T47D (cell line): ENCODE data around the gene TMED7.
"Not testable (repeated sequence)": the region's sequence is repeated elsewhere in the genome, so short reads cannot be mapped to it uniquely, and the experiment has no call there.

Source experiments
- DNase-seq, 2 experiments: peaks; one replicate each; pipeline versions ENCODE4 v3.0.0 to v3.0.0-alpha.2; 2011 to 2012; ENCODE audit warnings: low read depth in 1 of 2, low spot score in 1 of 2
- JUND ChIP-seq: IDR thresholded peaks from 2 replicates; pipeline ENCODE4 v1.6.1; 2012; ENCODE audit warnings: low read depth
- in situ Hi-C: cut with HindIII; loops from 2 replicates; pipeline ENCODE4 v1.10.0; 2016; ENCODE audit warnings: low sequenced_read_pairs, low pct_unique_long_range_greater_than_20kb

Gene TMED7

DNA sequence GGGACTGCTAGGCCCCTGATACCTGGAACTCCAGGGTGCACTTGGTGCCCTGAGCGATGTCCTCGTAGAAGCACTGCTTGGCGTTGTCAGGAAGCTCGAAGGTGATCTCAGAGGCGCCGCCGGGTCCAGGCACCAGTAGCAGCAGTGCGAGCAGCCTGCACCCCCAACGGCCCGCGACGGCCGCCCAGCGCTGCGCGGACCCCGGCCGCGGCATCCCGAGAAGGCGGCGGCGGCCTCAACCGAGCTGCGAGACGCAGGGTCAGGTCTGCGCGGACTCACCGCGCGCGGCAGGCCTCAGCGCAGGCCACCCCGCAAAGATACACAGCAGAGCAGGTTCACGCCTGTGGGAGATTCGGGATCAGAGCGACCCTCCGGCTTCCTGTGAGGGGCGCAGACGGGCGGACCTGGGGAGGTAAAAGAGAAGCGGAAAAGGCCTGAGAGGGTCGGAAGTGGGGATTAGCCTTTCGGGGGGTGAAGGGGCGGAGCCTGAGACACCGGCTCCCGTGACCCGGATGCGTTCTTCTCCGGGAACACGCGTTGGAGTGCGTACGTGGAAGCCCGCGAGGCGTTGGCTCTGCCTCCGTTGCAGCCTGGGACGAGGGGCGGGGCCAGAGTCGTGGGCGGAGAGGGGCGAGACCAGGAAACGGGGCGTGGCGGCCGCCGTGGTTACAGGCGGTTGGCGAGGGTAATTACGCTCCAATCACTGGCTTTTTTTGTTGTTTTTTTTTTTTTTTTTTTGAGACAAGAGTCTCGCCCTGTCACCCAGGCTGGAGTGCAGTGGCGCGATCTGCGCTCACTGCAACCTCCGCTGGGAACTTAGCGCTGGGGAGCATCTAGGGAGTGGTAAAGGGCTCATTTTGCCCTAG lies at the start of gene TMED7:
Gene TMED7, minus strand, starts transcription at position 458 of the 866 bp plus-strand sequence. Its CDS starts 244 bp downstream, at position 214.
- in situ Hi-C loops: no loop called here
- no peak for TF ChIP-seq JUND
- peak; percentile 88 to 98 for DNase-seq

GRCh38 chr5:115674782-115675181 lies 48.9 kb upstream of the TMED7 start:
- in situ Hi-C loops: not testable (repeated sequence)

DNA sequence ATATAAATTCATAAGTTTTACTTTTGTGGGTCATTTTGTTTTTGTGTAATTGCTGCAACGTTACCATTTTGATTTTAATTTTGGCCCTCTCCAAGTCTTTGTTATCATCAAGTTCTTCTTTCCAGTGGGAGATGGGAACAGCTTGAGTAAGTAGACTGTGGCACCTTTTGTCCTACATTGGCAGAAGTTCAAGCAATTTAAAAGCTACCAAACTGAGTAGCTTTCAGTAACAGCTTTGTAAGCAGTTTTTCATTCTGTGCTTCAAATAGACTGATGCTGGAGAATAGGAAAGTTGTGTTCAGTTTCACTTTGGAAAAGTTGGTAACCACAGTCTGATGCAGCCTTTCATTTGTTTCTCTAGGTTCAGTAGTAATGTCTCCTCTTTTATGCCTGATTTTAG lies 47.8 kb upstream of the TMED7 start:
- DNase-seq: no peak
- no peak for TF ChIP-seq JUND
- in situ Hi-C loops: no loop called here

More at GRCh38 chr5:115674782-115675181, 48.9 kb upstream of the TMED7 start:
- DNase-seq: peak in 1 of 2 experiments; percentile 29

DNA sequence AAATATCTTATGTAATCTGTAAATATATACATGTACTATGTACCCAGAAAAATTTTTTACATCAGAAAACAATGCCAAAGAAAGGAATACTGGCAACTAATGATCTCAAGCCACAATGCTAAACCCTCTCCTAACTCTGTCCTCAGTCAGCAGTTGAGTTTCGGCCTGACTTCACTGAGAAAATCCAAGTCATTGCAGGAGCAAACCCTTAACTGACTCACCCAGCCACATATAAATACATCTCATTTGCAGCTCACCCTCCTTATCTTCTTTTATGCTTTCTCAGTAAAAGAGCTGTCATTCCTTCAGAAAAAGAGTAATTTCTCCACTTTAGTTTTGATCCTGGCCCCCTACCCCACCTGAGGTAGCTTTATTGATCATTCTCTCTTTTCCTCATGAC lies 46.1 kb upstream of the TMED7 start:
- no peak for TF ChIP-seq JUND
- DNase-seq: no peak
- in situ Hi-C loops: no loop called here

GRCh38 chr5:115666023-115666422 lies 40.2 kb upstream of the TMED7 start:
- no peak for TF ChIP-seq JUND
- in situ Hi-C loops: no loop called here
- DNase-seq: no peak

GRCh38 chr5:115661563-115661962 lies 35.7 kb upstream of the TMED7 start:
- no peak for TF ChIP-seq JUND
- DNase-seq: no peak
- in situ Hi-C loops: no loop called here

- no peak for TF ChIP-seq JUND
- DNase-seq: no peak
- in situ Hi-C loops: no loop called here
Measured at GRCh38 chr5:115661101-115661500, 35.3 kb upstream of the TMED7 start.

DNA sequence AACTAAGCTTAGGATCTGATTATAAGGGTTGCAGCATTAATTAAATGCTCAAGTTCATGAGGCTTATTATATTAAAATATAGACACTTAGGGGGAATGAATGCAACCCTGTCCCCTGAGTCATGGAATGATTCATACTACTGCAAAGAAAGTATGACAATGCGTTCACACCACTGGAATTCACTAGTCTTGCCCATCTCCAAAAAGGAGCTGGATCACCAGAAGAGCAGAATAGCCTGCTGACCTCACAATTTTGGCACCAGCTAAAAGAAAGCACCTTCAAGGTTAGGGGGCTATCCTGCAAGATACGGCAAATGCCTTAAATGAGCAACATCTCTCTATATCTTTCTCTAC lies 32.0 kb upstream of the TMED7 start:
- in situ Hi-C loops: no loop called here
- TF ChIP-seq JUND: no peak
- DNase-seq: no peak

- TF ChIP-seq JUND: no peak
- DNase-seq: no peak
- in situ Hi-C loops: no loop called here
Measured at GRCh38 chr5:115657125-115657880, 31.5 kb upstream of the TMED7 start.

GRCh38 chr5:115656404-115656803 lies 30.6 kb upstream of the TMED7 start:
- no peak for TF ChIP-seq JUND
- in situ Hi-C loops: no loop called here
- DNase-seq: no peak

- in situ Hi-C loops: no loop called here
- DNase-seq: no peak
Measured at GRCh38 chr5:115655994-115656393, 30.2 kb upstream of the TMED7 start.

GRCh38 chr5:115649541-115649940 lies 23.7 kb upstream of the TMED7 start:
- in situ Hi-C loops: no loop called here
- TF ChIP-seq JUND: no peak
- DNase-seq: no peak

More at GRCh38 chr5:115655994-115656393, 30.2 kb upstream of the TMED7 start:
- no peak for TF ChIP-seq JUND

DNA sequence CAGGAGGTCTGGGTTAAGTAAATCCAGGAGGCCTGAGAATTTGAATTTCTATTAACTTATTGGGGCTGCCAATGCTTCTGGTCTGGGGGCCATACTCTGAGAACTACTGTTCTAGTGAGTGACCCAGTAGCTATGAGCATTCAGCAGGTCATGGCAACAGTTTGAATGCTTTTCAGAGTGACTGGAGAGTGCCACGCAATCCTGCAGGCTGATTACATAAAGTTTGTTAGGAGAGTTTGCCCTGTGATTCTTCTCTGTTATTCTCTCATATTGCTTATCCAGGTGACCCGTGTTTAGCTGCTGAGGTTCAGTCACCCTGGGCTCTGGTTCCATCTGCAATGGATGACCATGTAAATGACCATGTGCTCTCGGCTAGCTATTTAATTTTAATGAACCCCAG lies 22.2 kb upstream of the TMED7 start:
- TF ChIP-seq JUND: no peak
- in situ Hi-C loops: no loop called here
- DNase-seq: no peak

DNA sequence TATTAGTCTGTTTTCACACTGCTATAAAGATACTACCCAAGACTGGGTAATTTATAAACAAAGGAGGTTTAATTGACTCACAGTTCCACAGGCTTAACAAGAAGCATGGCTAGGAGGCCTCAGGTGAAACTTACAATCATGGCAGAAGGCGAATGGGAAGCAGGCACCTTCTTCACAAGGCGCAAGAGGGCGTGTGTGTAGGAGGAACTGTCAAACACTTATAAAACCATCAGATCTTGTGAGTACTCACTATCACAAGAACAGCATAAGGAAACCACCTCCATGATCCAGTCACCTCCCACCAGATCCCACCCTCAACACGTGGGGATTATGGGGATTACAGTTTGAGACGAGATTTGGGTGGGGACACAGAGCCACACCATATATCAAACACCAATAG lies 19.6 kb upstream of the TMED7 start:
- in situ Hi-C loops, DNase-seq: not testable (repeated sequence)
